ENCODE results near the gene RPP25L. TPM values are rescaled to one million over a fixed set of nuclear protein-coding genes. Genes with fewer than 3 reads are reported as not detected.
A peak's percentile ranks its signal among the peaks of the same experiment; 100 is the strongest.

The RPP25L gene
- total and polyA plus RNA-seq, 2 of the 4 experiments (the other 2 are of a cell fraction): 20.4 to 26.3 TPM

DNA sequence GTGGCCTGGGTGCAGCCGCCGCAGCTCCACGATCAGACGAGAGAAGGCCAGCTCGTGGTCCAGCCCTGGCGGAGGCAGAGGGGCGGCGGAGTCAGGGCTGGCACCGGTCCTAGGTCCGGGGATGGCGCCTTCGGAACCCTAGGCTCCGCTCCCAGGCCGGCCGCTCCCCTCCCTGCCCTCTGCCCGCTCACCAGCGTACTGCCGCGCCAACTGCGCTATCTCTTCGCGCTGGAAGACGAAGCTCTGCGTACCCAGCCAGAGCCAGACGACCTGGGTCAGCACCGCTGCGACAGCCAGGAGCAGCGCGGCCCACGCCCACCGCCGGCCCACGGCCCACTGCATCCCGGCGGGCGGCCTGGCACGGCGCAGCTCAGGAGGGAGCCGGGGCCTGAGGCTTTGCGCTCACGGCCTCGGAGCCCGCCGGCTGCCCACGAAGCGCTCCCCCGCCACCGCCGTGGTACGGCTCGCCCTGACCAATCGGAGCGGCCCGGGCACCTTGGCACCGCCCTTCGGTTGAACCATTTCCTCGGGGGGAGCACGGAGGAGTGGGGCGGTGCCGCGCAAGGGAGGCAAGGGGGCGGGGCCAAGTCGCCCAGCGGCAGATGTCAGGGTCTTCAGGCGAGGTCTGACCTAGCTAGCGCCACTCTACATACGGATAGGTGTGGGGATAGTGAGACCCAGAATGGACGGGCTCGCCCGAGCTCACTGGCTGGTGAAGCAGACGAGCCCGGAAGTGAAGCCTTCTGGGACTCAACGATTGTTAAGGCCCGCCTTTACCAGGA, 25.6 kb upstream of the RPP25L start, which contains the start of gene SIGMAR1 (continued):
- no peak for TF ChIP-seq MAFK (IDR thresholded peaks at IDR 0.05; ENCODE audit: low read depth, low read length)
- TF ChIP-seq FOS (IDR thresholded peaks at IDR 0.05; ENCODE audit: low read depth, low read length): no peak
- peak; percentile 91 for TF ChIP-seq BHLHE40 (IDR thresholded peaks at IDR 0.05; ENCODE audit: low read depth, low read length)

DNA sequence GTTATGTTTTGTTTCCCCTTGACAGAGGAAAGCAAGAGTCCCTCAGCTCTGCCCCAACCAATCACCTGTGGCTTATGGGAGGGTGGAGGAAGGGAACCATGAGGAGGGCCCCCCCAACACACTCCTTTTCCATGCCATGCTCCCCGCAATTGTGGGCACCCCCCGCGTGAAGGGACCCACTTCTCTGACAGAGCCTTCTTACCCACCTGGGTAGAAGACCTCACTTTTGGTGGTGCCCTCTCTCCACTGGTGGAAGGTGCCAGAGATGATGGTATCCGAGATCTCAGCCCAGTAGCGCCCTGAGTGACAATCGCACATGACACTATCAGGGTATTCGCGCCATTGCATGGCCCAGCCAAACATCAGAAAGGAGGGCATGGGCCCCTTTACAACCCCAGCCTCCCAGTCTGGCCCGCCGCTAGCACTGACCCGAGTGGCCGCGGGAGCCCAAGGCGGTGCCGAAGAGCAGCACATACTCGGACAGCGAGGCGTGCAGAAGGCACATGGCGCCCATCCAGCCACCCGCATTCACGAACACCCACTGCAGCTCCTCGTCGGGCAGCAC, 25.0 kb upstream of the RPP25L start:
- H3K27ac ChIP-seq (ENCODE audit: insufficient read depth, low read length): peak overlapping the region; percentile 82
- no peak overlapping the region for H3K56ac ChIP-seq (ENCODE audit: extremely low read depth, insufficient read depth, low read length)
- H4K20me1 ChIP-seq (ENCODE audit: insufficient read depth, low read length): peaks cover 9% of the 10 kb centered on the region; the same call in 1 of the 2 replicates
- H2BK120ac ChIP-seq (ENCODE audit: low read depth, low read length): no peak overlapping the region
- ATAC-seq (ENCODE audit: low read depth): no peak; the same call in none of the 2 replicates
- 0 out of 2 replicates have a peak overlapping the region, but pooled peaks have one; percentile 13 for H4K5ac ChIP-seq (ENCODE audit: low read depth, low read length)
- H2AK9ac ChIP-seq (replicated peaks; ENCODE audit: low read depth, low read length, poor library complexity): peak overlapping the region; percentile 89
- H3K9me3 ChIP-seq (ENCODE audit: control insufficient read depth, insufficient read depth, low read length): no peaks in the 10 kb centered on the region
- no TSS peak for BruUV-seq (replicated peaks)
- TF ChIP-seq SMC3 (IDR thresholded peaks at IDR 0.05; ENCODE audit: low read depth, low read length): no peak
- TF ChIP-seq POLR2A (IDR thresholded peaks at IDR 0.05; ENCODE audit: low read depth, low read length): no peak
- TF ChIP-seq MXI1 (IDR thresholded peaks at IDR 0.05; ENCODE audit: borderline replicate concordance, low read depth, low read length): no peak
- TF ChIP-seq CEBPB (IDR thresholded peaks at IDR 0.05; ENCODE audit: low read depth, low read length): no peak
- TF ChIP-seq MAFK (IDR thresholded peaks at IDR 0.05; ENCODE audit: low read depth, low read length): no peak
- TF ChIP-seq RAD21 (IDR thresholded peaks at IDR 0.05; ENCODE audit: low read length): no peak
- H3K18ac ChIP-seq (ENCODE audit: low read depth, low read length): no peak overlapping the region
- intact Hi-C loops (cut with micrococcal nuclease): loop anchor here (2.0 kb wide), 1 partner anchor 66 kb away; no protein-coding TSS in a partner anchor
- peaks cover 13 to 36% of the 10 kb centered on the region in 2 experiments for H3K79me1 ChIP-seq (ENCODE audit: low read depth in 1 of 2, low read length in 2 of 2)
- peak overlapping the region; percentile 60 for H3K4ac ChIP-seq (ENCODE audit: low read depth, low read length)
- peak overlapping the region; percentile 97 for H3K23ac ChIP-seq (ENCODE audit: low read depth, low read length)
- H4K8ac ChIP-seq (ENCODE audit: low read depth in 2 of 2, low read length in 2 of 2): peak overlapping the region; percentile 46 to 96
- H2BK5ac ChIP-seq (ENCODE audit: low read depth, low read length, poor library complexity, severe bottlenecking): peak overlapping the region; percentile 55
- H2AK5ac ChIP-seq (ENCODE audit: low read depth, low read length): peak overlapping the region; percentile 96
- dilution Hi-C loops (cut with HindIII; ENCODE audit: low sequenced_read_pairs, unreplicated experiment): no loop called here
- peak overlapping the region; percentile 77 for H3K9ac ChIP-seq (ENCODE audit: low read depth, low read length)
- H2AFZ ChIP-seq (replicated peaks; ENCODE audit: low read length, poor library complexity): peak overlapping the region; percentile 97
- H2BK15ac ChIP-seq (ENCODE audit: low read depth, low read length): no peak overlapping the region
- ChIA-PET POLR2A (ENCODE audit: unreplicated experiment) (interaction anchor here (0.8 to 2.0 kb wide), 2 partner anchors 10 to 17 kb away, joined by 5 to 10 read pairs; partner anchors contain the start of gene GALT), CTCF (no interaction called here)
- H4K91ac ChIP-seq (ENCODE audit: insufficient read depth, low read depth, low read length): peak overlapping the region; percentile 80
- 0% methylated on average over 11 of the region's 23 CpGs; no CpG with 5 or more reads in 1 of the 2 experiments for WGBS, 2 experiments (ENCODE audit: extremely low coverage in 2 of 2, insufficient read length in 1 of 2)
- H3K9me1 ChIP-seq (ENCODE audit: insufficient read depth, low read length): peaks cover 13% of the 10 kb centered on the region; the same call in 1 of the 2 replicates
- no peaks in the 10 kb centered on the region for H3K27me3 ChIP-seq (ENCODE audit: control insufficient read depth, insufficient read depth, low read length)
- H3K36me3 ChIP-seq (ENCODE audit: control insufficient read depth, insufficient read depth, low read length): peaks cover 6% of the 10 kb centered on the region
- in situ Hi-C loops (cut with MboI; ENCODE audit: low sequenced_read_pairs): no loop called here
- H3K4me3 ChIP-seq (ENCODE audit: insufficient read depth, low read depth, low read length): peak overlapping the region; percentile 84
- H3K4me2 ChIP-seq (ENCODE audit: low read depth, low read length): peak overlapping the region; percentile 98
- H2BK20ac ChIP-seq (ENCODE audit: low read depth, low read length): no peak overlapping the region
- peak; percentile 22 for DNase-seq
- peak overlapping the region; percentile 61 for H3K14ac ChIP-seq (replicated peaks; ENCODE audit: low read depth, low read length)
- H3K4me1 ChIP-seq (ENCODE audit: control insufficient read depth, insufficient read depth, low read length): peaks cover 4% of the 10 kb centered on the region

Data from IMR-90 (cell line).